ENCODE results near the gene VAT1L.

DNA sequence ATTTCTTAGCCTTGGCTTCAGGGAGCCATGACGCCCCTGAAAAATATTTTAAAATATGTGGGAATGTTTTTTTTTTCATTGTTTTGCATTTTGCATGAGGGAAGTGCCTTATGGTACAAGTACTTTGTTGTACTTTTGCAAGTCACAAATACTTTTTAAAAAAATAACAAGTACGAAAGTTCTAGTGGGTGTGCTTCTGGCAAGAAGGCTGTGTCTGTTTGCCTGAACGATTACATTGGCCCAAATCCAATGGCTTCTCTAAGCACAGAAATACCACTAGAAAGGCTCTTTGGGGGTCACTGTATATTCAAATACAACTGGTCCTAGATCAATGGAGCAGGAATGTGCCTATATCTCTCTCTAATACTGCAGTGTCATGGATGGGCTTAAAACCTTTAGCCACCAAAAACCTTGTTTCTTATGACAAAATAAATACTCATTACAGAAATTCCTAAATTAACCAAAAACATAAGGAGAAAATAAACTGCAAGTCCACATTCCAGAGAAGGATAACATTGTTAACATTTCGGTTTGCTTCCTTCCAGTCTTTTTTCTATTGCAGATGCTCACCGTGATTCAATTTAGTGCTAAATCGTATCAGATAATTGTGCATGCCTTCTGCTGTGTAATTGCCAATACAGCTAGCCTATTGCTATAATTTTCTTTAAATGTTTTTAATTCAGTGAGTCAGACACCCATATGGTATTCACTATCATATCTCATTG, 97.4 kb downstream of the VAT1L start:
- TF ChIP-seq, protein P1, sequence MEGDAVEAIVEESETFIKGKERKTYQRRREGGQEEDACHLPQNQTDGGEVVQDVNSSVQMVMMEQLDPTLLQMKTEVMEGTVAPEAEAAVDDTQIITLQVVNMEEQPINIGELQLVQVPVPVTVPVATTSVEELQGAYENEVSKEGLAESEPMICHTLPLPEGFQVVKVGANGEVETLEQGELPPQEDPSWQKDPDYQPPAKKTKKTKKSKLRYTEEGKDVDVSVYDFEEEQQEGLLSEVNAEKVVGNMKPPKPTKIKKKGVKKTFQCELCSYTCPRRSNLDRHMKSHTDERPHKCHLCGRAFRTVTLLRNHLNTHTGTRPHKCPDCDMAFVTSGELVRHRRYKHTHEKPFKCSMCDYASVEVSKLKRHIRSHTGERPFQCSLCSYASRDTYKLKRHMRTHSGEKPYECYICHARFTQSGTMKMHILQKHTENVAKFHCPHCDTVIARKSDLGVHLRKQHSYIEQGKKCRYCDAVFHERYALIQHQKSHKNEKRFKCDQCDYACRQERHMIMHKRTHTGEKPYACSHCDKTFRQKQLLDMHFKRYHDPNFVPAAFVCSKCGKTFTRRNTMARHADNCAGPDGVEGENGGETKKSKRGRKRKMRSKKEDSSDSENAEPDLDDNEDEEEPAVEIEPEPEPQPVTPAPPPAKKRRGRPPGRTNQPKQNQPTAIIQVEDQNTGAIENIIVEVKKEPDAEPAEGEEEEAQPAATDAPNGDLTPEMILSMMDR (IDR thresholded peaks at IDR 0.05; ENCODE audit: extremely low read depth in 1 of 2, insufficient read depth in 1 of 2, low read depth in 1 of 2, low read length in 2 of 2) = no peak
- TF ChIP-seq EZH2 (IDR thresholded peaks at IDR 0.05; ENCODE audit: borderline replicate concordance, low read depth, low read length, severe bottlenecking) = no peak
